IMR-90 (cell line): Measurements from ENCODE around the gene PRKG2. TPM values are rescaled to one million over a fixed set of nuclear protein-coding genes. Genes with fewer than 3 reads are reported as not detected.
A peak's percentile ranks its signal among the peaks of the same experiment; 100 is the strongest.

Experiments
- ATAC-seq: fragments of 200-7000 bp; cut with Tn5 transposase; 2 replicates; pipeline ENCODE4 v1.9.1; 2020; ENCODE audit warnings: low read depth, mild to moderate bottlenecking, moderate library complexity
- BruUV-seq: library from RNA; stranded (reverse); fragments of 400-500 nt; replicated peaks from 2 replicates; lab custom pipeline; 2021; lab: Mats Ljungman, UMichigan
- CTCF ChIA-PET: fragments of 300-600 bp; formaldehyde crosslinking; extraction: SDS; loops from one replicate; lab custom pipeline; 2021; ENCODE audit warnings: antibody characterized with exemption; lab: Yijun Ruan, JAX
- POLR2A ChIA-PET: fragments of 300-600 bp; sonication (Branson Sonifier 250); formaldehyde crosslinking; loops from one replicate; lab custom pipeline; 2022; ENCODE audit warnings: antibody characterized with exemption; ENCODE audit not compliant: unreplicated experiment; lab: Charles Lee
- DNase-seq: peaks from one replicate; pipeline ENCODE4 v3.0.0; 2013
- H2AFZ ChIP-seq: replicated peaks from 2 replicates; pipeline ENCODE3; 2013; ENCODE audit warnings: low read length, mild to moderate bottlenecking; ENCODE audit not compliant: poor library complexity
- H2AK5ac ChIP-seq: 2 replicates; pipeline ENCODE4 v1.6.1; 2013; ENCODE audit warnings: low read depth, low read length, inconsistent platforms
- H2AK9ac ChIP-seq: replicated peaks from 2 replicates; pipeline ENCODE3; 2013; ENCODE audit warnings: mild to moderate bottlenecking, low read depth, low read length, moderate library complexity; ENCODE audit not compliant: poor library complexity
- H2BK120ac ChIP-seq: 2 replicates; pipeline ENCODE4 v1.6.1; 2013; ENCODE audit warnings: low read depth, low read length, inconsistent platforms
- H2BK15ac ChIP-seq: 3 replicates; pipeline ENCODE4 v1.6.1; 2013; ENCODE audit warnings: low read depth, low read length, inconsistent platforms
- H2BK20ac ChIP-seq: 2 replicates; pipeline ENCODE4 v1.6.1; 2013; ENCODE audit warnings: low read depth, mild to moderate bottlenecking, inconsistent platforms, low read length, moderate library complexity
- H2BK5ac ChIP-seq: 2 replicates; pipeline ENCODE4 v1.6.1; 2013; ENCODE audit warnings: mild to moderate bottlenecking, low read depth, low read length, inconsistent platforms; ENCODE audit not compliant: poor library complexity, severe bottlenecking
- H3K14ac ChIP-seq: replicated peaks from 2 replicates; pipeline ENCODE4 v1.6.1; 2013; ENCODE audit warnings: low read depth, low read length, inconsistent platforms
- H3K18ac ChIP-seq: 2 replicates; pipeline ENCODE4 v1.6.1; 2013; ENCODE audit warnings: low read depth, low read length, control low read depth
- H3K23ac ChIP-seq: 2 replicates; pipeline ENCODE4 v1.6.1; 2013; ENCODE audit warnings: low read depth, low read length, inconsistent platforms
- H3K27ac ChIP-seq: 2 replicates; pipeline ENCODE4 v1.5.1; 2013; ENCODE audit warnings: mild to moderate bottlenecking, control low read depth, low read length; ENCODE audit not compliant: insufficient read depth
- H3K27me3 ChIP-seq: 2 replicates; pipeline ENCODE4 v1.6.1; 2013; ENCODE audit warnings: low read length; ENCODE audit not compliant: control insufficient read depth, insufficient read depth
- H3K36me3 ChIP-seq: 2 replicates; pipeline ENCODE4 v1.6.1; 2013; ENCODE audit warnings: low read length, mixed read lengths; ENCODE audit not compliant: control insufficient read depth, insufficient read depth
- H3K4ac ChIP-seq: 2 replicates; pipeline ENCODE4 v1.6.1; 2013; ENCODE audit warnings: low read depth, low read length, inconsistent platforms
- H3K4me1 ChIP-seq: 2 replicates; pipeline ENCODE4 v1.6.1; 2013; ENCODE audit warnings: low read length, mixed read lengths; ENCODE audit not compliant: control insufficient read depth, insufficient read depth
- H3K4me2 ChIP-seq: 2 replicates; pipeline ENCODE4 v1.6.1; 2013; ENCODE audit warnings: low read depth, mild to moderate bottlenecking, control low read depth, low read length, moderate library complexity
- H3K4me3 ChIP-seq: 2 replicates; pipeline ENCODE4 v1.5.1; 2013; ENCODE audit warnings: low read depth, mild to moderate bottlenecking, control low read depth, low read length, moderate library complexity; ENCODE audit not compliant: insufficient read depth
- H3K56ac ChIP-seq: 2 replicates; pipeline ENCODE4 v1.6.1; 2013; ENCODE audit warnings: low read length, inconsistent platforms; ENCODE audit not compliant: insufficient read depth; ENCODE audit errors: extremely low read depth
- H3K79me1 ChIP-seq, 2 experiments: 2 replicates each; pipeline ENCODE4 v1.6.1; 2013; ENCODE audit warnings: low read length in 2 of 2, inconsistent platforms in 1 of 2, low read depth in 1 of 2
- H3K9ac ChIP-seq: 2 replicates; pipeline ENCODE4 v1.6.1; 2013; ENCODE audit warnings: low read depth, low read length, control low read depth
- H3K9me1 ChIP-seq: 2 replicates; pipeline ENCODE4 v1.6.1; 2013; ENCODE audit warnings: low read length, inconsistent platforms; ENCODE audit not compliant: insufficient read depth
- H3K9me3 ChIP-seq: 2 replicates; pipeline ENCODE4 v1.6.1; 2013; ENCODE audit warnings: low read length; ENCODE audit not compliant: control insufficient read depth, insufficient read depth
- H4K20me1 ChIP-seq: 2 replicates; pipeline ENCODE4 v1.6.1; 2013; ENCODE audit warnings: low read length, inconsistent platforms; ENCODE audit not compliant: insufficient read depth
- H4K5ac ChIP-seq: 2 replicates; pipeline ENCODE4 v1.6.1; 2013; ENCODE audit warnings: mild to moderate bottlenecking, low read depth, low read length, control low read depth
- H4K8ac ChIP-seq, 2 experiments: 2 replicates each; pipeline ENCODE4 v1.6.1; 2013; ENCODE audit warnings: low read depth in 2 of 2, low read length in 2 of 2, control low read depth in 1 of 2, inconsistent platforms in 1 of 2
- H4K91ac ChIP-seq: 2 replicates; pipeline ENCODE4 v1.6.1; 2013; ENCODE audit warnings: low read depth, low read length, inconsistent platforms; ENCODE audit not compliant: insufficient read depth
- BHLHE40 ChIP-seq: fragments of 150-350 bp; IDR thresholded peaks from 2 replicates; pipeline ENCODE4 v1.6.1; 2016; ENCODE audit warnings: mild to moderate bottlenecking, low read depth, low read length
- MAFK ChIP-seq: IDR thresholded peaks from 2 replicates; pipeline ENCODE4 v1.6.1; 2012; ENCODE audit warnings: low read depth, low read length, improper control_type of control experiment
- MAZ ChIP-seq: IDR thresholded peaks from 2 replicates; pipeline ENCODE4 v1.6.1; 2012; ENCODE audit warnings: low read depth, mild to moderate bottlenecking, low read length, improper control_type of control experiment, moderate library complexity, borderline replicate concordance
- MXI1 ChIP-seq: IDR thresholded peaks from 2 replicates; pipeline ENCODE4 v1.6.1; 2012; ENCODE audit warnings: low read depth, mild to moderate bottlenecking, low read length, moderate library complexity, borderline replicate concordance
- POLR2A ChIP-seq: IDR thresholded peaks from 2 replicates; pipeline ENCODE4 v1.6.1; 2012; ENCODE audit warnings: mild to moderate bottlenecking, low read depth, low read length
- RFX5 ChIP-seq: IDR thresholded peaks from 2 replicates; pipeline ENCODE4 v1.8.0; 2012; ENCODE audit warnings: low read depth, mild to moderate bottlenecking, low read length, moderate library complexity
- USF2 ChIP-seq: fragments of 150-350 bp; IDR thresholded peaks from 2 replicates; pipeline ENCODE4 v1.6.1; 2017; ENCODE audit warnings: mild to moderate bottlenecking, antibody characterized with exemption, low read length, low read depth
- WGBS, 2 experiments: methylation state at CpG; one replicate each; pipeline versions ENCODE4 v1.1.5 to v1.1.7; 2013; ENCODE audit warnings: missing lambda C conversion rate in 2 of 2; ENCODE audit not compliant: insufficient read length in 1 of 2; ENCODE audit errors: extremely low coverage in 2 of 2; 5-methylcytosine and 5-hydroxymethylcytosine counted together
- dilution Hi-C: fragments of 300-500 bp; cut with HindIII; formaldehyde crosslinking; loops from one replicate; pipeline ENCODE4 v1.14.3; 2018; ENCODE audit warnings: low sequenced_read_pairs; ENCODE audit not compliant: unreplicated experiment
- in situ Hi-C: fragments of 300-500 bp; cut with MboI; formaldehyde crosslinking; loops from 3 replicates; pipeline ENCODE4 v1.14.3; 2019; ENCODE audit warnings: low sequenced_read_pairs, inconsistent platforms, mixed read lengths
- intact Hi-C: fragments of 100-400 bp; cut with micrococcal nuclease; formaldehyde crosslinking; loops from 2 replicates; pipeline ENCODE4 v1.10.0; 2022
- polyA plus RNA-seq, 3 experiments: library from polyadenylated mRNA; depleted of rRNA; stranded (reverse); fragments of >200 nt; gene quantifications; 2 replicates each; pipeline ENCODE4 v1.2.3, GENCODE V29; 2012; ENCODE audit warnings: low replicate concordance in 1 of 3
- total RNA-seq: library from RNA; depleted of rRNA; stranded (reverse); fragments of >200 nt; gene quantifications from 2 replicates; pipeline ENCODE4 v1.2.3, GENCODE V29; 2012

Gene PRKG2
- total and polyA plus RNA-seq, 2 of the 4 experiments (the other 2 are of a cell fraction), result 0.44 to 2.0 TPM

DNA sequence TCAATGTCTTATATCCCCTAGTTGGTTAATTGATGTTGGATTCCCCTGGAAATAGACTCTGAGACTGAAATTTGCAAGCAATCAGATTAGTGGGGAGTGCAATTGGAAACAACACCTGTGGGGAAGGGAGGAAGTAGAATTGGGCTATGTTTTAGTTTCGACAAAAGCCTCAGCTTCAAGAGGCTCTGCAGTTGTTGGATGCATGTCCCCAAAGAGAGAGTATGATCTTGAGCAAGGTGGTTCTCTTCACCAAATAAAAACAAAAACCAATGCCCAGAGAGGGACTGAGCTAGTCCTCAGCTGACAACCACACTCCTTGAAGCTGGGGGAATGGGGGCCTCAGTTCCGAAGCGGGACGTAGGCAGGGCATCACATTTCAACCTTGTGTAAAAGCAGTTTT lies 77.1 kb downstream of the PRKG2 start:
- no peak for TF ChIP-seq MAZ
- TF ChIP-seq USF2, result no peak
- no peak for TF ChIP-seq POLR2A
- no peak for TF ChIP-seq MXI1
- TF ChIP-seq RFX5, result no peak
- TF ChIP-seq MAFK, result no peak
- no peak for TF ChIP-seq BHLHE40
- Histone ChIP-seq H4K8ac (peak overlapping the region in 1 of 2 experiments; percentile 60; a peak in 2 of 4 replicates), H2AK9ac (no peak overlapping the region), H3K4me3 (no peak overlapping the region), H3K4ac (peak overlapping the region; percentile 3; the same call in 1 of the 2 replicates), H3K79me1 (no peaks in the 10 kb centered on the region), H2BK20ac (no peak overlapping the region; the same call in 1 of the 2 replicates), H3K36me3 (peaks cover 3% of the 10 kb centered on the region), H3K4me2 (no peak overlapping the region), H2BK120ac (peak overlapping the region; percentile 53; the same call in 1 of the 2 replicates), H3K4me1 (peaks cover 17% of the 10 kb centered on the region), H3K56ac (no peak overlapping the region), H3K18ac (peak overlapping the region; percentile 30; the same call in 1 of the 2 replicates), H3K23ac (no peak overlapping the region), H3K14ac (peak overlapping the region; percentile 31; the same call in 1 of the 2 replicates), H4K20me1 (no peaks in the 10 kb centered on the region), H3K9ac (no peak overlapping the region), H2AK5ac (no peak overlapping the region; the same call in 1 of the 2 replicates), H4K91ac (peak overlapping the region; percentile 40), H4K5ac (no peak overlapping the region), H3K9me1 (no peaks in the 10 kb centered on the region), H3K27ac (peak overlapping the region; percentile 24; the same call in 1 of the 2 replicates), H3K9me3 (no peaks in the 10 kb centered on the region), H2AFZ (no peak overlapping the region), H3K27me3 (no peaks in the 10 kb centered on the region), H2BK5ac (peak overlapping the region; percentile 48), H2BK15ac (peak overlapping the region; percentile 70; the same call in 1 of the 3 replicates)
- dilution Hi-C loops, result no loop called here
- in situ Hi-C loops, result no loop called here
- intact Hi-C loops, result loop anchor here (5.0 kb wide), 1 partner anchor 119 kb away; no protein-coding TSS in a partner anchor
- ATAC-seq, result no peak
- ChIA-PET POLR2A (no interaction called here), CTCF (no interaction called here)
- DNase-seq, result no peak
- no CpG with 5 or more reads among the region's 4 CpGs for WGBS, 2 experiments
- no TSS peak for BruUV-seq
